ENCODE data around the gene SLC17A5. TPM values are rescaled to one million over a fixed set of nuclear protein-coding genes. Genes with fewer than 3 reads are reported as not detected.

SLC17A5 gene
- total and polyA plus RNA-seq, 9 of the 15 experiments (the other 6 are each of a cell fraction or from before 2014, with no cell fraction given) = 1.3 to 7.2 (median 3.4) TPM

GRCh38 chr6:73653571-73654424 lies at the start of gene SLC17A5 (continued):
- TF ChIP-seq, protein P1, sequence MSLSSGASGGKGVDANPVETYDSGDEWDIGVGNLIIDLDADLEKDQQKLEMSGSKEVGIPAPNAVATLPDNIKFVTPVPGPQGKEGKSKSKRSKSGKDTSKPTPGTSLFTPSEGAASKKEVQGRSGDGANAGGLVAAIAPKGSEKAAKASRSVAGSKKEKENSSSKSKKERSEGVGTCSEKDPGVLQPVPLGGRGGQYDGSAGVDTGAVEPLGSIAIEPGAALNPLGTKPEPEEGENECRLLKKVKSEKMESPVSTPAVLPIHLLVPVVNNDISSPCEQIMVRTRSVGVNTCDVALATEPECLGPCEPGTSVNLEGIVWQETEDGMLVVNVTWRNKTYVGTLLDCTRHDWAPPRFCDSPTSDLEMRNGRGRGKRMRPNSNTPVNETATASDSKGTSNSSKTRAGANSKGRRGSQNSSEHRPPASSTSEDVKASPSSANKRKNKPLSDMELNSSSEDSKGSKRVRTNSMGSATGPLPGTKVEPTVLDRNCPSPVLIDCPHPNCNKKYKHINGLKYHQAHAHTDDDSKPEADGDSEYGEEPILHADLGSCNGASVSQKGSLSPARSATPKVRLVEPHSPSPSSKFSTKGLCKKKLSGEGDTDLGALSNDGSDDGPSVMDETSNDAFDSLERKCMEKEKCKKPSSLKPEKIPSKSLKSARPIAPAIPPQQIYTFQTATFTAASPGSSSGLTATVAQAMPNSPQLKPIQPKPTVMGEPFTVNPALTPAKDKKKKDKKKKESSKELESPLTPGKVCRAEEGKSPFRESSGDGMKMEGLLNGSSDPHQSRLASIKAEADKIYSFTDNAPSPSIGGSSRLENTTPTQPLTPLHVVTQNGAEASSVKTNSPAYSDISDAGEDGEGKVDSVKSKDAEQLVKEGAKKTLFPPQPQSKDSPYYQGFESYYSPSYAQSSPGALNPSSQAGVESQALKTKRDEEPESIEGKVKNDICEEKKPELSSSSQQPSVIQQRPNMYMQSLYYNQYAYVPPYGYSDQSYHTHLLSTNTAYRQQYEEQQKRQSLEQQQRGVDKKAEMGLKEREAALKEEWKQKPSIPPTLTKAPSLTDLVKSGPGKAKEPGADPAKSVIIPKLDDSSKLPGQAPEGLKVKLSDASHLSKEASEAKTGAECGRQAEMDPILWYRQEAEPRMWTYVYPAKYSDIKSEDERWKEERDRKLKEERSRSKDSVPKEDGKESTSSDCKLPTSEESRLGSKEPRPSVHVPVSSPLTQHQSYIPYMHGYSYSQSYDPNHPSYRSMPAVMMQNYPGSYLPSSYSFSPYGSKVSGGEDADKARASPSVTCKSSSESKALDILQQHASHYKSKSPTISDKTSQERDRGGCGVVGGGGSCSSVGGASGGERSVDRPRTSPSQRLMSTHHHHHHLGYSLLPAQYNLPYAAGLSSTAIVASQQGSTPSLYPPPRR (CRISPR knock-in tag; IDR thresholded peaks at IDR 0.05; ENCODE audit: borderline replicate concordance) = no peak
- TF ChIP-seq CBX5 (IDR thresholded peaks at IDR 0.05; ENCODE audit: borderline replicate concordance, low read depth) (no peak), NEUROD1 (IDR thresholded peaks at IDR 0.05; ENCODE audit: borderline replicate concordance, low read depth, low read length, partially characterized antibody) (no peak), HDAC1 (IDR thresholded peaks at IDR 0.05) (peak in 1 of 2 experiments; percentile 47; a peak in 2 of 4 replicates), RFX1 (IDR thresholded peaks at IDR 0.05) (no peak), BCLAF1 (IDR thresholded peaks at IDR 0.05; ENCODE audit: borderline replicate concordance in 1 of 2, control insufficient read depth in 1 of 2, low read depth in 2 of 2, low read length in 1 of 2) (no peak), ZBTB17 (CRISPR knock-in tag; IDR thresholded peaks at IDR 0.05) (no peak)
- TF ChIP-seq, protein P2, sequence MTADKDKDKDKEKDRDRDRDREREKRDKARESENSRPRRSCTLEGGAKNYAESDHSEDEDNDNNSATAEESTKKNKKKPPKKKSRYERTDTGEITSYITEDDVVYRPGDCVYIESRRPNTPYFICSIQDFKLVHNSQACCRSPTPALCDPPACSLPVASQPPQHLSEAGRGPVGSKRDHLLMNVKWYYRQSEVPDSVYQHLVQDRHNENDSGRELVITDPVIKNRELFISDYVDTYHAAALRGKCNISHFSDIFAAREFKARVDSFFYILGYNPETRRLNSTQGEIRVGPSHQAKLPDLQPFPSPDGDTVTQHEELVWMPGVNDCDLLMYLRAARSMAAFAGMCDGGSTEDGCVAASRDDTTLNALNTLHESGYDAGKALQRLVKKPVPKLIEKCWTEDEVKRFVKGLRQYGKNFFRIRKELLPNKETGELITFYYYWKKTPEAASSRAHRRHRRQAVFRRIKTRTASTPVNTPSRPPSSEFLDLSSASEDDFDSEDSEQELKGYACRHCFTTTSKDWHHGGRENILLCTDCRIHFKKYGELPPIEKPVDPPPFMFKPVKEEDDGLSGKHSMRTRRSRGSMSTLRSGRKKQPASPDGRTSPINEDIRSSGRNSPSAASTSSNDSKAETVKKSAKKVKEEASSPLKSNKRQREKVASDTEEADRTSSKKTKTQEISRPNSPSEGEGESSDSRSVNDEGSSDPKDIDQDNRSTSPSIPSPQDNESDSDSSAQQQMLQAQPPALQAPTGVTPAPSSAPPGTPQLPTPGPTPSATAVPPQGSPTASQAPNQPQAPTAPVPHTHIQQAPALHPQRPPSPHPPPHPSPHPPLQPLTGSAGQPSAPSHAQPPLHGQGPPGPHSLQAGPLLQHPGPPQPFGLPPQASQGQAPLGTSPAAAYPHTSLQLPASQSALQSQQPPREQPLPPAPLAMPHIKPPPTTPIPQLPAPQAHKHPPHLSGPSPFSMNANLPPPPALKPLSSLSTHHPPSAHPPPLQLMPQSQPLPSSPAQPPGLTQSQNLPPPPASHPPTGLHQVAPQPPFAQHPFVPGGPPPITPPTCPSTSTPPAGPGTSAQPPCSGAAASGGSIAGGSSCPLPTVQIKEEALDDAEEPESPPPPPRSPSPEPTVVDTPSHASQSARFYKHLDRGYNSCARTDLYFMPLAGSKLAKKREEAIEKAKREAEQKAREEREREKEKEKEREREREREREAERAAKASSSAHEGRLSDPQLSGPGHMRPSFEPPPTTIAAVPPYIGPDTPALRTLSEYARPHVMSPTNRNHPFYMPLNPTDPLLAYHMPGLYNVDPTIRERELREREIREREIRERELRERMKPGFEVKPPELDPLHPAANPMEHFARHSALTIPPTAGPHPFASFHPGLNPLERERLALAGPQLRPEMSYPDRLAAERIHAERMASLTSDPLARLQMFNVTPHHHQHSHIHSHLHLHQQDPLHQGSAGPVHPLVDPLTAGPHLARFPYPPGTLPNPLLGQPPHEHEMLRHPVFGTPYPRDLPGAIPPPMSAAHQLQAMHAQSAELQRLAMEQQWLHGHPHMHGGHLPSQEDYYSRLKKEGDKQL (CRISPR knock-in tag; IDR thresholded peaks at IDR 0.05; ENCODE audit: borderline replicate concordance) = no peak
- TF ChIP-seq, protein P3, sequence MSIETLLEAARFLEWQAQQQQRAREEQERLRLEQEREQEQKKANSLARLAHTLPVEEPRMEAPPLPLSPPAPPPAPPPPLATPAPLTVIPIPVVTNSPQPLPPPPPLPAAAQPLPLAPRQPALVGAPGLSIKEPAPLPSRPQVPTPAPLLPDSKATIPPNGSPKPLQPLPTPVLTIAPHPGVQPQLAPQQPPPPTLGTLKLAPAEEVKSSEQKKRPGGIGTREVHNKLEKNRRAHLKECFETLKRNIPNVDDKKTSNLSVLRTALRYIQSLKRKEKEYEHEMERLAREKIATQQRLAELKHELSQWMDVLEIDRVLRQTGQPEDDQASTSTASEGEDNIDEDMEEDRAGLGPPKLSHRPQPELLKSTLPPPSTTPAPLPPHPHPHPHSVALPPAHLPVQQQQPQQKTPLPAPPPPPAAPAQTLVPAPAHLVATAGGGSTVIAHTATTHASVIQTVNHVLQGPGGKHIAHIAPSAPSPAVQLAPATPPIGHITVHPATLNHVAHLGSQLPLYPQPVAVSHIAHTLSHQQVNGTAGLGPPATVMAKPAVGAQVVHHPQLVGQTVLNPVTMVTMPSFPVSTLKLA (conservative IDR thresholded peaks at IDR 0.05) = peak in 1 of 2 experiments; percentile 81; a peak in 2 of 4 replicates

Measured in K562 (cell line).